H1 (cell line): ENCODE results near the gene RIN3. TPM values are rescaled to one million over a fixed set of nuclear protein-coding genes. Genes with fewer than 3 reads are reported as not detected.

Experiments used
- CBX5 ChIP-seq: fragments of 300-800, 300-1000 bp; sonication (generic); IDR thresholded peaks from 2 replicates; pipeline ENCODE4 v1.7.1; 2016; ENCODE audit warnings: antibody characterized with exemption, low read length, low read depth
- RAD21 ChIP-seq, 2 experiments: IDR thresholded peaks in 1 of 2; conservative IDR thresholded peaks in 1 of 2; 2 replicates each; pipeline ENCODE4 v1.6.1; 2011; ENCODE audit warnings: low read depth in 2 of 2, low read length in 2 of 2, improper control_type of control experiment in 1 of 2, inconsistent platforms in 1 of 2, mild to moderate bottlenecking in 1 of 2, moderate library complexity in 1 of 2
- polyA plus RNA-seq, 7 experiments: library from polyadenylated mRNA; depleted of rRNA in 3 of 7; stranded (reverse) in 5 of 7; unstranded in 2 of 7; fragments of >200 nt in 5 of 7; fragments of 200-250 nt in 2 of 7; gene quantifications; 1 replicate in 5 of 7; 2 replicates in 1 of 7; 4 replicates in 1 of 7; pipeline versions ENCODE4 v1.2.1 to v1.2.3, GENCODE V29; 2011 to 2013; ENCODE audit warnings: missing spikeins in 2 of 7, mixed read lengths in 2 of 7
- total RNA-seq: library from RNA; stranded (reverse); fragmentation: NEBNext Ultra II Directional; extraction: Animal tissue kit (Norgen Biotek cat#: 25700); gene quantifications from 2 replicates; pipeline ENCODE4 v1.2.1, GENCODE V29; 2021
- TF ChIP-seq, protein P1 (sequence below): fragments of 300-600 bp; sonication (generic); IDR thresholded peaks from 2 replicates; pipeline ENCODE4 v1.7.1; 2012; ENCODE audit warnings: low read length, moderate library complexity, mild to moderate bottlenecking, inconsistent platforms; ENCODE audit not compliant: insufficient replicate concordance

Gene RIN3
- total and polyA plus RNA-seq, 2 of the 8 experiments (the other 6 are each of a cell fraction or from before 2014, with no cell fraction given): 0.59 to 1.5 TPM

DNA sequence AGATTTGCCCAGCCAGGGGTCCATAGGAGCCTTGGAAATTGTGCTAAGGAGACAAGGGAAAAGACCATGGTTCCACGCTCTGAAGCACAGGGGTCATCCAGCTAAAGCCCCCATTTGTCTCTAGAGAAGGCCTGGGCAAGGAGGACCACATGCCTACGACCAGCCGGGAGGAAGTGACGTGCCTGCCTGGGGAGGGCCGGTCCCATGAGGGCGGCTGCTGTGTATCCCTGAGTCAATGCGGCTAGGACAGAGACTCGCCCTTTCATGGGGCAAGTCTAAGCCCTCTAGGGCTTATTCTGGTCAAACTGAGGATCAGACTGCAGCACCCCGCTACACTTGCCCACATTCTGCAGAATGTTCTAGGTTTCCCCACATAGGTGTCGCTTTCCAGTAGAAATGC, 20.6 kb upstream of the RIN3 start (continued):
- TF ChIP-seq, protein P1, sequence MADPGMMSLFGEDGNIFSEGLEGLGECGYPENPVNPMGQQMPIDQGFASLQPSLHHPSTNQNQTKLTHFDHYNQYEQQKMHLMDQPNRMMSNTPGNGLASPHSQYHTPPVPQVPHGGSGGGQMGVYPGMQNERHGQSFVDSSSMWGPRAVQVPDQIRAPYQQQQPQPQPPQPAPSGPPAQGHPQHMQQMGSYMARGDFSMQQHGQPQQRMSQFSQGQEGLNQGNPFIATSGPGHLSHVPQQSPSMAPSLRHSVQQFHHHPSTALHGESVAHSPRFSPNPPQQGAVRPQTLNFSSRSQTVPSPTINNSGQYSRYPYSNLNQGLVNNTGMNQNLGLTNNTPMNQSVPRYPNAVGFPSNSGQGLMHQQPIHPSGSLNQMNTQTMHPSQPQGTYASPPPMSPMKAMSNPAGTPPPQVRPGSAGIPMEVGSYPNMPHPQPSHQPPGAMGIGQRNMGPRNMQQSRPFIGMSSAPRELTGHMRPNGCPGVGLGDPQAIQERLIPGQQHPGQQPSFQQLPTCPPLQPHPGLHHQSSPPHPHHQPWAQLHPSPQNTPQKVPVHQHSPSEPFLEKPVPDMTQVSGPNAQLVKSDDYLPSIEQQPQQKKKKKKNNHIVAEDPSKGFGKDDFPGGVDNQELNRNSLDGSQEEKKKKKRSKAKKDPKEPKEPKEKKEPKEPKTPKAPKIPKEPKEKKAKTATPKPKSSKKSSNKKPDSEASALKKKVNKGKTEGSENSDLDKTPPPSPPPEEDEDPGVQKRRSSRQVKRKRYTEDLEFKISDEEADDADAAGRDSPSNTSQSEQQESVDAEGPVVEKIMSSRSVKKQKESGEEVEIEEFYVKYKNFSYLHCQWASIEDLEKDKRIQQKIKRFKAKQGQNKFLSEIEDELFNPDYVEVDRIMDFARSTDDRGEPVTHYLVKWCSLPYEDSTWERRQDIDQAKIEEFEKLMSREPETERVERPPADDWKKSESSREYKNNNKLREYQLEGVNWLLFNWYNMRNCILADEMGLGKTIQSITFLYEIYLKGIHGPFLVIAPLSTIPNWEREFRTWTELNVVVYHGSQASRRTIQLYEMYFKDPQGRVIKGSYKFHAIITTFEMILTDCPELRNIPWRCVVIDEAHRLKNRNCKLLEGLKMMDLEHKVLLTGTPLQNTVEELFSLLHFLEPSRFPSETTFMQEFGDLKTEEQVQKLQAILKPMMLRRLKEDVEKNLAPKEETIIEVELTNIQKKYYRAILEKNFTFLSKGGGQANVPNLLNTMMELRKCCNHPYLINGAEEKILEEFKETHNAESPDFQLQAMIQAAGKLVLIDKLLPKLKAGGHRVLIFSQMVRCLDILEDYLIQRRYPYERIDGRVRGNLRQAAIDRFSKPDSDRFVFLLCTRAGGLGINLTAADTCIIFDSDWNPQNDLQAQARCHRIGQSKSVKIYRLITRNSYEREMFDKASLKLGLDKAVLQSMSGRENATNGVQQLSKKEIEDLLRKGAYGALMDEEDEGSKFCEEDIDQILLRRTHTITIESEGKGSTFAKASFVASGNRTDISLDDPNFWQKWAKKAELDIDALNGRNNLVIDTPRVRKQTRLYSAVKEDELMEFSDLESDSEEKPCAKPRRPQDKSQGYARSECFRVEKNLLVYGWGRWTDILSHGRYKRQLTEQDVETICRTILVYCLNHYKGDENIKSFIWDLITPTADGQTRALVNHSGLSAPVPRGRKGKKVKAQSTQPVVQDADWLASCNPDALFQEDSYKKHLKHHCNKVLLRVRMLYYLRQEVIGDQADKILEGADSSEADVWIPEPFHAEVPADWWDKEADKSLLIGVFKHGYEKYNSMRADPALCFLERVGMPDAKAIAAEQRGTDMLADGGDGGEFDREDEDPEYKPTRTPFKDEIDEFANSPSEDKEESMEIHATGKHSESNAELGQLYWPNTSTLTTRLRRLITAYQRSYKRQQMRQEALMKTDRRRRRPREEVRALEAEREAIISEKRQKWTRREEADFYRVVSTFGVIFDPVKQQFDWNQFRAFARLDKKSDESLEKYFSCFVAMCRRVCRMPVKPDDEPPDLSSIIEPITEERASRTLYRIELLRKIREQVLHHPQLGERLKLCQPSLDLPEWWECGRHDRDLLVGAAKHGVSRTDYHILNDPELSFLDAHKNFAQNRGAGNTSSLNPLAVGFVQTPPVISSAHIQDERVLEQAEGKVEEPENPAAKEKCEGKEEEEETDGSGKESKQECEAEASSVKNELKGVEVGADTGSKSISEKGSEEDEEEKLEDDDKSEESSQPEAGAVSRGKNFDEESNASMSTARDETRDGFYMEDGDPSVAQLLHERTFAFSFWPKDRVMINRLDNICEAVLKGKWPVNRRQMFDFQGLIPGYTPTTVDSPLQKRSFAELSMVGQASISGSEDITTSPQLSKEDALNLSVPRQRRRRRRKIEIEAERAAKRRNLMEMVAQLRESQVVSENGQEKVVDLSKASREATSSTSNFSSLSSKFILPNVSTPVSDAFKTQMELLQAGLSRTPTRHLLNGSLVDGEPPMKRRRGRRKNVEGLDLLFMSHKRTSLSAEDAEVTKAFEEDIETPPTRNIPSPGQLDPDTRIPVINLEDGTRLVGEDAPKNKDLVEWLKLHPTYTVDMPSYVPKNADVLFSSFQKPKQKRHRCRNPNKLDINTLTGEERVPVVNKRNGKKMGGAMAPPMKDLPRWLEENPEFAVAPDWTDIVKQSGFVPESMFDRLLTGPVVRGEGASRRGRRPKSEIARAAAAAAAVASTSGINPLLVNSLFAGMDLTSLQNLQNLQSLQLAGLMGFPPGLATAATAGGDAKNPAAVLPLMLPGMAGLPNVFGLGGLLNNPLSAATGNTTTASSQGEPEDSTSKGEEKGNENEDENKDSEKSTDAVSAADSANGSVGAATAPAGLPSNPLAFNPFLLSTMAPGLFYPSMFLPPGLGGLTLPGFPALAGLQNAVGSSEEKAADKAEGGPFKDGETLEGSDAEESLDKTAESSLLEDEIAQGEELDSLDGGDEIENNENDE: no peak
- no peak for TF ChIP-seq CBX5
- no peak for TF ChIP-seq RAD21 (IDR thresholded peaks at IDR 0.05 in 1 of 2, conservative IDR thresholded peaks at IDR 0.05 in 1 of 2; ENCODE audit: low read depth in 2 of 2, low read length in 2 of 2)
- TF ChIP-seq, all 59 proteins: peak for 0
